Astrocyte of the spinal cord (primary cell): ENCODE measurements around the gene BAIAP3.
A peak's percentile ranks its signal among the peaks of the same experiment; 100 is the strongest.

ENCODE experiments used
- DNase-seq: peaks from one replicate; pipeline ENCODE4 v3.0.0; 2011; ENCODE audit warnings: low read depth, low spot score
- H3K4me3 ChIP-seq: 2 replicates; pipeline ENCODE4 v1.5.1; 2011; ENCODE audit warnings: low read depth, mild to moderate bottlenecking, low read length, moderate library complexity
- in situ Hi-C: cut with HindIII; loops from 2 replicates; pipeline ENCODE4 v1.10.0; 2017; ENCODE audit warnings: low sequenced_read_pairs
- TF ChIP-seq, protein P1 (sequence below): IDR thresholded peaks from 2 replicates; pipeline ENCODE4 v1.5.1; 2012; ENCODE audit warnings: low read depth, mild to moderate bottlenecking, low read length, inconsistent platforms

The BAIAP3 gene

GRCh38 chr16:1309888-1310831 lies 23.3 kb upstream of the BAIAP3 start:
- peak overlapping the region; percentile 81 for H3K4me3 ChIP-seq
- TF ChIP-seq, protein P1, sequence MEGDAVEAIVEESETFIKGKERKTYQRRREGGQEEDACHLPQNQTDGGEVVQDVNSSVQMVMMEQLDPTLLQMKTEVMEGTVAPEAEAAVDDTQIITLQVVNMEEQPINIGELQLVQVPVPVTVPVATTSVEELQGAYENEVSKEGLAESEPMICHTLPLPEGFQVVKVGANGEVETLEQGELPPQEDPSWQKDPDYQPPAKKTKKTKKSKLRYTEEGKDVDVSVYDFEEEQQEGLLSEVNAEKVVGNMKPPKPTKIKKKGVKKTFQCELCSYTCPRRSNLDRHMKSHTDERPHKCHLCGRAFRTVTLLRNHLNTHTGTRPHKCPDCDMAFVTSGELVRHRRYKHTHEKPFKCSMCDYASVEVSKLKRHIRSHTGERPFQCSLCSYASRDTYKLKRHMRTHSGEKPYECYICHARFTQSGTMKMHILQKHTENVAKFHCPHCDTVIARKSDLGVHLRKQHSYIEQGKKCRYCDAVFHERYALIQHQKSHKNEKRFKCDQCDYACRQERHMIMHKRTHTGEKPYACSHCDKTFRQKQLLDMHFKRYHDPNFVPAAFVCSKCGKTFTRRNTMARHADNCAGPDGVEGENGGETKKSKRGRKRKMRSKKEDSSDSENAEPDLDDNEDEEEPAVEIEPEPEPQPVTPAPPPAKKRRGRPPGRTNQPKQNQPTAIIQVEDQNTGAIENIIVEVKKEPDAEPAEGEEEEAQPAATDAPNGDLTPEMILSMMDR: no peak
- in situ Hi-C loops: no loop called here
- peak; percentile 32 for DNase-seq

- no peak for DNase-seq
- TF ChIP-seq, protein P1: no peak
- H3K4me3 ChIP-seq: peak overlapping the region; percentile 81
- in situ Hi-C loops: no loop called here
Measured at GRCh38 chr16:1310832-1311200, 22.6 kb upstream of the BAIAP3 start.

GRCh38 chr16:1311212-1311737 lies 22.2 kb upstream of the BAIAP3 start:
- DNase-seq: no peak
- TF ChIP-seq, protein P1: no peak
- in situ Hi-C loops: no loop called here
- peak overlapping the region; percentile 81 for H3K4me3 ChIP-seq

- no peak for DNase-seq
- in situ Hi-C loops: no loop called here
- H3K4me3 ChIP-seq: peak overlapping the region; percentile 81
- TF ChIP-seq, protein P1: no peak
Measured at GRCh38 chr16:1311738-1312466, 21.5 kb upstream of the BAIAP3 start.

DNA sequence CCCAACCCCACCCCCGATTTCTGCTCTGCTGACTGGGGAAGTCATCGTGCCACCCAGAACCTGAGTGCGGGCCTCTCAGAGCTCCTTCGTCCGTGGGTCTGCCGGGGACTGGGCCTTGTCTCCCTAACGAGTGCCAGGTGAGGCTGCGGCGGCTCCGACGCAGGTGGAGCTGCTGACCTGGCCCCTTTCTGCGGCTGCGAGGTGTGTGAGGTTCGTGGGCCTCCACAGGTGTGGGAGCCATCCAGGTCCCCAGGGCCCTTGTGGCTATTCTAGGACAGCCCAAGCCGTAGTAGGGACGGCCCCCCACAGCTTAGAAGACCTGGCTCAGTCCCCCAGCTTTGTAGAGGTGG lies 21.0 kb upstream of the BAIAP3 start:
- no peak overlapping the region for H3K4me3 ChIP-seq
- DNase-seq: no peak
- in situ Hi-C loops: no loop called here
- TF ChIP-seq, protein P1: no peak

DNA sequence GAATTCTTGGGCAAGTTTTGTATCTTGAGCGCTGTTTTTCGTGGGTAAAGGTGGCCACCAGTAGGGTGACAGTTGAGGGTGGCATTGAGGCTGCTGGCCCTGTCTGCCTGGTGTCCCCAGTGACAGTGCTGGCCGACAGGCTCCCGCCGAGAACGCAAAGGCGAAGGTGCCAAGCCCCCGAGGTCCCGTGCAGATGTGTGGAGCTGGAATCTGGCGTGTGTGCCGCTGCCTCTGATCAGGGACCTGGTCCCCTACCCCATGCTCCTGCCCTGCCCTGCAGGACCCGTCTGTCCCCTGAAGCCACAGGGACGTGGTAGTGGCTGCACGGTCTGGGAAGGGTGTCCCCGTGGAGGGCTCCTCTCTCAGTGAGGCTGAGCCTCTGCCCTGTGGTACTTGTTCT lies 20.5 kb upstream of the BAIAP3 start:
- TF ChIP-seq, protein P1: no peak
- in situ Hi-C loops: no loop called here
- H3K4me3 ChIP-seq: no peak overlapping the region
- DNase-seq: no peak
